Uterus (tissue), 2 donors: ENCODE data around the gene VTCN1.

ENCODE experiments used
- CTCF ChIP-seq, 4 experiments: fragments of 200-600 bp in 2 of 4; fragments of 450-650 bp in 2 of 4; sonication (generic) in 2 of 4; IDR thresholded peaks; one replicate each; pipeline ENCODE4 v1.5.1; 2016 to 2019; ENCODE audit warnings: antibody characterized with exemption in 4 of 4, mild to moderate bottlenecking in 2 of 4, moderate library complexity in 1 of 4
- POLR2A ChIP-seq, 2 donors: fragments of 450-650 bp; IDR thresholded peaks; one replicate each; pipeline ENCODE4 v1.6.1; 2016; ENCODE audit warnings: antibody characterized with exemption in 2 of 2, mild to moderate bottlenecking in 1 of 2, moderate library complexity in 1 of 2

DNA sequence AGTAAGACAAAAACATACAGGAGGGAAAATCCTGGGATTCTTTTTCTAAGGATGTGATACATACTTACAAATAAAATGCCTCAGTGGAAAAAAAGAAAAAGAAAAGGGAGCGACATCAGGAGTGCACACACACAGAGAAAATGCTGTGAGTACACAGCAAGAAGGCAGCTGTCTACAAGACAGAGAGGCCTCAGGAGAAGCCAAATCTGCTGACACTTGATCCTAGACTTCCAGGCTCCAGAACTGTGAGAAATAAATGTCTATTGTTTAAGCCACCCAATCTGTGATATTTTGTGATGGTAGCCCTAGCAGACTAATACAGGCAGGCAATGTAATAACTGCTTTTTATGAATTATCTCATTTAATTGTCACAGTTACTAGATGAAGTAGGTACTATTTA is 72.2 kb downstream of the VTCN1 start:
- TF ChIP-seq CTCF (IDR thresholded peaks at IDR 0.05) (no peak), POLR2A (IDR thresholded peaks at IDR 0.05) (no peak)
